AG08396 (cell line): ENCODE measurements around the gene ZBTB40.

ENCODE experiments used
- DNase-seq: peaks from one replicate; pipeline ENCODE4 v3.0.0; 2012; ENCODE audit warnings: low spot score, mixed read lengths

The ZBTB40 gene

GRCh38 chr1:22451702-22452480 is at the start of gene ZBTB40:
Gene ZBTB40, plus strand, starts transcription at chr1:22451851. Its CDS starts 38,098 bp downstream, at chr1:22489949.
- DNase-seq: peak; percentile 95

GRCh38 chr1:22402356-22403053 is 49.1 kb upstream of the ZBTB40 start:
- no peak for DNase-seq

- DNase-seq: no peak
Observed at GRCh38 chr1:22404486-22404885, 47.2 kb upstream of the ZBTB40 start.

- DNase-seq: peak; percentile 50
Observed at GRCh38 chr1:22406722-22407495, 44.7 kb upstream of the ZBTB40 start.

GRCh38 chr1:22408230-22408629 is 43.4 kb upstream of the ZBTB40 start:
- DNase-seq: no peak

- DNase-seq: no peak
Observed at GRCh38 chr1:22410401-22410800, 41.2 kb upstream of the ZBTB40 start.

- DNase-seq: no peak
Observed at GRCh38 chr1:22410928-22411495, 40.6 kb upstream of the ZBTB40 start.

- DNase-seq: no peak
Observed at GRCh38 chr1:22411589-22411988, 40.1 kb upstream of the ZBTB40 start.

GRCh38 chr1:22412932-22413727 is 38.5 kb upstream of the ZBTB40 start:
- peak; percentile 46 for DNase-seq

- no peak for DNase-seq
Observed at GRCh38 chr1:22413799-22414198, 37.9 kb upstream of the ZBTB40 start.

- DNase-seq: peak; percentile 29
Observed at GRCh38 chr1:22414244-22414751, 37.4 kb upstream of the ZBTB40 start.

- DNase-seq: no peak
Observed at GRCh38 chr1:22415489-22415888, 36.2 kb upstream of the ZBTB40 start.

- peak; percentile 80 for DNase-seq
Observed at GRCh38 chr1:22416555-22417454, 34.8 kb upstream of the ZBTB40 start.

- DNase-seq: no peak
Observed at GRCh38 chr1:22417466-22417865, 34.2 kb upstream of the ZBTB40 start.

GRCh38 chr1:22418312-22418711 is 33.3 kb upstream of the ZBTB40 start:
- DNase-seq: no peak

GRCh38 chr1:22418933-22419382 is 32.7 kb upstream of the ZBTB40 start:
- peak; percentile 43 for DNase-seq

GRCh38 chr1:22420455-22421053 is 31.1 kb upstream of the ZBTB40 start:
- DNase-seq: peak; percentile 89

GRCh38 chr1:22426781-22427180 is 24.9 kb upstream of the ZBTB40 start:
- DNase-seq: no peak

GRCh38 chr1:22428672-22429071 is 23.0 kb upstream of the ZBTB40 start:
- DNase-seq: peak; percentile 43

- DNase-seq: no peak
Observed at GRCh38 chr1:22431965-22432364, 19.7 kb upstream of the ZBTB40 start.
